Glomerular visceral epithelial cell (primary cell): Measurements from ENCODE around the gene TAS2R40.
"Not testable (repeated sequence)": the region's sequence is repeated elsewhere in the genome, so short reads cannot be mapped to it uniquely, and the experiment has no call there.

Experiments
- DNase-seq: peaks from one replicate; pipeline ENCODE4 v3.0.0-alpha.2; 2016; ENCODE audit errors: extremely low spot score

TAS2R40 gene

GRCh38 chr7:143250199-143250598 is 28.4 kb downstream of the TAS2R40 start:
- DNase-seq: no peak

- no peak for DNase-seq
Measured at GRCh38 chr7:143250822-143251221, 29.0 kb downstream of the TAS2R40 start.

- DNase-seq: no peak
Measured at GRCh38 chr7:143252006-143252405, 30.2 kb downstream of the TAS2R40 start.

GRCh38 chr7:143255564-143255963 is 33.7 kb downstream of the TAS2R40 start:
- DNase-seq: no peak

GRCh38 chr7:143256325-143256724 is 34.5 kb downstream of the TAS2R40 start:
- DNase-seq: no peak

DNA sequence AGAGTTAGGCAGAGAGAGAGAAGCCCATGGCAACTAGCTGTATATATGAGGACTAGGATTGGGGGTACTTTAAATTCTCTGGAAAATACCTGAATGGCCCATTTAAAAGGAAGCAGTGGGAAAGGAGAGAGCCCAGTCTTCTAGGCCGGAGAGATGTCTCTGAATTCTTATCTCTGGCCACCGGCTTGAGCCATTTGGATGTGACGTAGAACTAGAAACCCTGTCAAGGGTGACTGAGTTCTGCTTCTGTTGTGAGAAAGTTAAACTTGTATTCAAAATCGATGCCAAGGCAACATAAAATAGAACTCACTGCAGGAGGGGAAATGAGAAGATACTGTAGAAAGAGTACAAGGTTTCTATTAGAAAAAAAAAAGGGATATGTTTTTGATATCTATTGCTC is 35.1 kb downstream of the TAS2R40 start:
- DNase-seq: no peak

GRCh38 chr7:143257501-143257900 is 35.7 kb downstream of the TAS2R40 start:
- DNase-seq: no peak

- DNase-seq: no peak
Measured at GRCh38 chr7:143258831-143259230, 37.0 kb downstream of the TAS2R40 start.

- no peak for DNase-seq
Measured at GRCh38 chr7:143259765-143260164, 37.9 kb downstream of the TAS2R40 start.

DNA sequence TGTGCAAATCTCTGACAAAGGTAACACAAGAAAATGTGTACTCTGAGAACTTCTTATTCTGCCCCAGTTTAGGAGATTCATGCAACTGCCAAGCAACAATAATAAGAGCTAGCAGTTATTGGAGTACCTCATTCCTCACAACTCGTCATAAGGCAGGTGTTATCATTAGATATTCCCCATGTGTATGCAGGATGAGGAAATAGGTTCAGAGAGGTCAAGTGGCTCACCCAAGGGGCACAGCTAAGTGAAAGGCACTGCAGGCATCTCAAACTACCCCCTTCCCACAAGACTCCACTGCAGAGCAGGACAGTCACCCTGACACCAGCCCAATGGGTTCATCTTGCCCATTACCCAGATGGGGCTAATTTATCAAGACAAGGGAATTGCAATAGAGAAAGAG is 40.1 kb downstream of the TAS2R40 start:
- DNase-seq: no peak

DNA sequence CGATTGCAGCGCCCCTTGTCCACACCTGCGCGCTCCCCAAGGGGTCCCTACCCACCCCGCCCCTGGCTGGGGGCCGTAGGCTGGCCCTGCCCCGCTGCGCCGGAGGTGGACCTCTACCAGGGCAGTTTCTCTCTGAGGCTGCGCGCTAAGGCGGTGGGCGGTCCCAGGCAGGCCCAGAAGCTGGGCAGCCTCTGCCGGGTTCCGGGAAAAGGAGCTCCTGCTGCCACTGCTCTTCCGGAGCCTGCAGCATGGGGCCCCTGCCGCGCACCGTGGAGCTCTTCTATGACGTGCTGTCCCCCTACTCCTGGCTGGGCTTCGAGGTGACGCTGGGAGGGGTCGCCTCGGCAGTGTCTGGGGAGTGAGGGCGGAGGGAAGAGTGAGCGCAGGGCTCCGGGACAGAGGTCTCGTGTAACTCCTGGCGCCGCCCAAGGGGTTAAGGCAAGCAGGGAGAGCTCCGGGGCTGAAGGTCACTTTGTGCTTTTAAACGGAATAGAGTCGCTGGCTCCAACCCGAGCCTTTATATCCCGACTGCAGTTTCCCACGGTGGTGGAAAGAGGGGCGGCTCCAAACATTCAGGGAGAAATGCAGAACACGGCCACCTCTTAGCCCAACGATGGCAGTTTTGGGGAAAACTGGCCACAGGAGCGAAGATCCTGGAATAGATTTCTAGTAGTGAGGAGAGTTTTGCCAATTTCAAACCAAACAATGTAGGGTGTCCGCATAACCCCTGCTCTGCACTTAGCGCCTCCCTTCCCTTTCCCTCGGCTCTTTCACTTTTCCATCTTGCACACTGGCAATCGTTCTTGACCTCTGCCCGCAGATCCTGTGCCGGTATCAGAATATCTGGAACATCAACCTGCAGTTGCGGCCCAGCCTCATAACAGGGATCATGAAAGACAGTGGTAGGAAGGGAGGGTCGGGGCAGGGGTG is 41.7 kb downstream of the TAS2R40 start, which contains the start of gene GSTK1:
Gene GSTK1, plus strand, starts transcription at position 176 of the 930 bp plus-strand sequence. Its CDS starts 73 bp downstream, at position 249.
- peak; percentile 66 for DNase-seq

DNA sequence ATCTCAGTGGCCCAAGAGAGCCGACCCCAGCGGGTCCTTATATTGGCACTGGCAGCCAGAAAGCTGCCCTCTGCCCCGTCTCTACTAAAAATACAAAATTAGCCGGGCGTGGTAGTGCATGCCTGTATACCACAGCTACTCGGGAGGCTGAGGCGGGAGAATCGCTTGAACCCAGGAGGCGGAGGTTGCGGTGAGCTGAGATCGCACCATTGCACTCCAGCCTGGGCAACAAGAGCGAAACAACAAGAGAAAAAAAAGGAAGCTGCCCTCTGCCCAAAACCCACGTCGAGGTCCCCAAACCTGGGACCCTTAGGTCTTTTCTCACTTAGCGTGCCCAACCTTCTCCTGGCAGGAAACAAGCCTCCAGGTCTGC is 42.3 kb downstream of the TAS2R40 start:
- not testable (repeated sequence) for DNase-seq

- DNase-seq: no peak
Measured at GRCh38 chr7:143265017-143265693, 43.3 kb downstream of the TAS2R40 start.

GRCh38 chr7:143269251-143269650 is 47.4 kb downstream of the TAS2R40 start:
- DNase-seq: no peak

GRCh38 chr7:143271240-143271639 is 49.4 kb downstream of the TAS2R40 start:
- DNase-seq: no peak
